AG04450 (cell line): ENCODE data around the gene CCDC117. TPM values are rescaled to one million over a fixed set of nuclear protein-coding genes. Genes with fewer than 3 reads are reported as not detected.

Experiments
- CTCF ChIA-PET: fragments of 300-600, 350-600 bp; formaldehyde crosslinking; extraction: SDS; loops from one replicate; lab custom pipeline; 2022; ENCODE audit warnings: antibody characterized with exemption, inconsistent platforms; lab: Charles Lee
- POLR2A ChIA-PET: fragments of 350-600 bp; formaldehyde crosslinking; extraction: SDS; loops from one replicate; lab custom pipeline; 2021; ENCODE audit warnings: antibody characterized with exemption, inconsistent platforms; lab: Yijun Ruan, JAX
- DNase-seq: peaks from one replicate; pipeline ENCODE4 v3.0.0-alpha.2; 2011; ENCODE audit warnings: low read depth, low spot score
- H3K27ac ChIP-seq: one replicate; pipeline ENCODE4 v1.5.1; 2012; ENCODE audit warnings: low read depth, low read length, control low read depth
- H3K27me3 ChIP-seq: one replicate; pipeline ENCODE4 v1.6.0; 2012; ENCODE audit warnings: low read length; ENCODE audit not compliant: control insufficient read depth, insufficient read depth
- H3K4me3 ChIP-seq: 2 replicates; pipeline ENCODE4 v1.5.1; 2011; ENCODE audit warnings: mild to moderate bottlenecking, low read depth, low read length, control low read depth
- H3K9me3 ChIP-seq: 2 replicates; pipeline ENCODE4 v1.5.1; 2012; ENCODE audit warnings: low read length; ENCODE audit not compliant: control insufficient read depth, insufficient read depth
- polyA plus RNA-seq: library from polyadenylated mRNA; depleted of rRNA; stranded (reverse); fragments of >200 nt; gene quantifications from 2 replicates; pipeline ENCODE4 v1.2.3, GENCODE V29; 2011
- TF ChIP-seq, protein P1 (sequence below): IDR thresholded peaks from 2 replicates; pipeline ENCODE4 v1.5.1; 2011; ENCODE audit warnings: low read depth, low read length, control low read depth, inconsistent platforms

The CCDC117 gene
- polyA plus RNA-seq, 1 experiment: 24.4 TPM

DNA sequence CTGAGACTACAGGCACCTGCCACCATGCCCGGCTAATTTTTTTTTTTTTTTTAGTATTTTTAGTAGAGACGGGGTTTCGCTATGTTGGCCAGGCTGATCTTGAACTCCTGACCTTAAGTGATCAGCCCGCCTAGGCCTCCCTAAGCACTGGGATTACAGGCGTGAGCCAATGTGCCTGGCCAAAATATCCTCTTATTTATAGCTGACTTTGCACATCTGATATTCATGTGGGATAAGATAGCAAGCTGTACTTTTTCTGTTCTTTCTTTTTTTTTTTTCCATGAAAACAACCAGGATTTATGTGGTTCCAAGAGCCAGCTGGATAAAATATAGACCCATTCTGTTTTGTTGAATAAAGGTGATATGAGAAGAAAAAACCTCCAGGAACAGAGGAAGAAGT is 40.0 kb downstream of the CCDC117 start:
- ChIA-PET CTCF (interaction anchor here (1.6 to 4.1 kb wide), 2 partner anchors 17 to 228 kb away, joined by 5 to 11 read pairs; no protein-coding TSS in a partner anchor), POLR2A (interaction anchor here (2.1 kb wide), 1 partner anchor 13 kb away, joined by 7 read pairs; the partner anchor contains the start of gene XBP1)
- TF ChIP-seq, protein P1, sequence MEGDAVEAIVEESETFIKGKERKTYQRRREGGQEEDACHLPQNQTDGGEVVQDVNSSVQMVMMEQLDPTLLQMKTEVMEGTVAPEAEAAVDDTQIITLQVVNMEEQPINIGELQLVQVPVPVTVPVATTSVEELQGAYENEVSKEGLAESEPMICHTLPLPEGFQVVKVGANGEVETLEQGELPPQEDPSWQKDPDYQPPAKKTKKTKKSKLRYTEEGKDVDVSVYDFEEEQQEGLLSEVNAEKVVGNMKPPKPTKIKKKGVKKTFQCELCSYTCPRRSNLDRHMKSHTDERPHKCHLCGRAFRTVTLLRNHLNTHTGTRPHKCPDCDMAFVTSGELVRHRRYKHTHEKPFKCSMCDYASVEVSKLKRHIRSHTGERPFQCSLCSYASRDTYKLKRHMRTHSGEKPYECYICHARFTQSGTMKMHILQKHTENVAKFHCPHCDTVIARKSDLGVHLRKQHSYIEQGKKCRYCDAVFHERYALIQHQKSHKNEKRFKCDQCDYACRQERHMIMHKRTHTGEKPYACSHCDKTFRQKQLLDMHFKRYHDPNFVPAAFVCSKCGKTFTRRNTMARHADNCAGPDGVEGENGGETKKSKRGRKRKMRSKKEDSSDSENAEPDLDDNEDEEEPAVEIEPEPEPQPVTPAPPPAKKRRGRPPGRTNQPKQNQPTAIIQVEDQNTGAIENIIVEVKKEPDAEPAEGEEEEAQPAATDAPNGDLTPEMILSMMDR: no peak
- Histone ChIP-seq H3K4me3 (no peak overlapping the region), H3K27ac (no peak overlapping the region), H3K27me3 (no peaks in the 10 kb centered on the region), H3K9me3 (no peaks in the 10 kb centered on the region)
- DNase-seq: no peak

DNA sequence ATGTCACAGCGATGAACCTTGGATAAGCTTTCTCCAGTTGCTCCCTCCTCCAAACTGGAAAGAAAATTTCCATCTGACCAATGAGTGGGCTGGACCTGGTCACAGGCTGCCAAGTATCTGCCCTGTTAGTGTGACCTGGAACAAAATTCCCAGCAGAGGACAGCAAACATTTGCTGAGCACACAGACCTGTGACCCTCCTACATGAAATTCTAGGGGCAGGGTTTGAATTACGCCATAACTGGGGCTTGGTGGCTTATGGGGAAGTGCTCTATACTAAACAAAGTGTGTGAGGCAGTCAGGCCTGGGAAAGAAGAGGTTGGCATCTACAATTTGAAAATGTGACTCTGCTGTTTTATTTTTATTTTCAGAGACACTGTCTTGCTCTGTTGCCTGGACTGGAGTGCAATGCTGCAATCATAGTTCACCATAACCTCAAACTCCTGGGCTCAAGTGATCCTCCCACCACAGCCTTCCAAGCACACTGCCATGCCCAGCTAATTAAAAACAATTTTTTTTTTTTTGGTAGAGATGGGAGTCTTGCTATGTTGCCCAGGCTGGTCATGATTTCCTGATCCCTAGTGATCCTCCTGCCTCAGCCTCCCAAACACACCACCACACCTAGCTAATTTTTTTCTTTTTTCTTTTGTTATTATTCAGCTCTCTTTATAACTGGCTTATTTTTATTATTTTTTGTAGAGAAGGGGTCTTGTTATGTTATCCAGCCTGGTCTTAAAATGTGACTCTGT is 41.5 kb downstream of the CCDC117 start:
- CTCF ChIA-PET: interaction anchor here (1.3 to 4.1 kb wide), 3 partner anchors 15 to 226 kb away, joined by 5 to 11 read pairs (median 7); no protein-coding TSS in a partner anchor
- H3K27ac ChIP-seq: no peak overlapping the region
- POLR2A ChIA-PET: interaction anchor here (2.1 kb wide), 1 partner anchor 14 kb away, joined by 7 read pairs; the partner anchor contains the start of gene XBP1
- no peak for DNase-seq
- TF ChIP-seq, protein P1: no peak
- H3K4me3 ChIP-seq: no peak overlapping the region
- no peaks in the 10 kb centered on the region for H3K27me3 ChIP-seq
- H3K9me3 ChIP-seq: no peaks in the 10 kb centered on the region

DNA sequence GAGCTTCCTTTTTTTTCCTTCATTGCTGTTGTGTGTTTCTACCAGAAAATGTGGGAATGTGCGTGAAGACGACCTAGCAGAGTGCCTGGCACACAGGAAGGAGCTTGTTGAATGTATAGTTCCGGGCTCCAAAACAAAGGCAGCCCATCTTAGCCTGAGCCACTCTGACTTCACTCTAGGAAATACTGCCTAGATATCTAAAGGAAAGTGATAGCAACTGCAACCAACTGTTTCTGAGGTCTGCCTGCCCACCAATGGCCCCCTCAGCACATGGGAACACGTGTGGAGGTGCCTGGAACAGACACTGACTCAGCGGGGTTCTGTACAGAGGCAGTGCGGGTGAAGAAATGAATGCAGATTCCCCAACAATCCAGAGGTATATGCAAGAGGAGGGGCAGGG is 42.6 kb downstream of the CCDC117 start:
- Histone ChIP-seq H3K27me3 (no peaks in the 10 kb centered on the region), H3K9me3 (no peaks in the 10 kb centered on the region), H3K4me3 (no peak overlapping the region), H3K27ac (no peak overlapping the region)
- ChIA-PET POLR2A (no interaction called here), CTCF (interaction anchor here (1.1 to 1.8 kb wide), 3 partner anchors 14 to 214 kb away, joined by 3 to 7 read pairs (median 5); no protein-coding TSS in a partner anchor)
- TF ChIP-seq, protein P1: no peak
- DNase-seq: no peak

DNA sequence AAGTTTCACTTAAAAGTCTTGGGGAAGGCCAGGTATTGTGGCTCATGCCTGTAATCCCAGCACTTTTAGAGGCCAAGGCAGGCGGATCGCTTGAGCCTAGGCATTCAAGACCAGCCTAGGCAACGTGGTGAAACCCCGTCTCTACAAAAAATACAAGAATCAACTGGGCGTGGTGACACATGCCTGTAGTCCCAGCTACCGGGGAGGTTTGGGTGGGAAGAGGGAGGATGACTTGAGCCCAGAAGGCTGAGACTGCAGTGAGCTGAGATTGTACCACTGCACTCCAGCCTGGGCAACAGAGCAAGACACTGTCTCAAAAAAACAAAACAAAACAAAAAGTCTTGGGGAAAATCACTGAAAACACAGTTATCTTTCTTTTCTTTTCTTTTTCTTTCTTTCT is 43.2 kb downstream of the CCDC117 start:
- H3K9me3 ChIP-seq: no peaks in the 10 kb centered on the region
- no peak overlapping the region for H3K27ac ChIP-seq
- TF ChIP-seq, protein P1: no peak
- ChIA-PET CTCF (interaction anchor here (1.1 kb wide), 1 partner anchor 32 kb away, joined by 3 read pairs; no protein-coding TSS in a partner anchor), POLR2A (interaction anchor here (0.7 kb wide), 1 partner anchor 209 kb away, joined by 6 read pairs; no protein-coding TSS in a partner anchor)
- no peaks in the 10 kb centered on the region for H3K27me3 ChIP-seq
- H3K4me3 ChIP-seq: no peak overlapping the region
- DNase-seq: no peak

DNA sequence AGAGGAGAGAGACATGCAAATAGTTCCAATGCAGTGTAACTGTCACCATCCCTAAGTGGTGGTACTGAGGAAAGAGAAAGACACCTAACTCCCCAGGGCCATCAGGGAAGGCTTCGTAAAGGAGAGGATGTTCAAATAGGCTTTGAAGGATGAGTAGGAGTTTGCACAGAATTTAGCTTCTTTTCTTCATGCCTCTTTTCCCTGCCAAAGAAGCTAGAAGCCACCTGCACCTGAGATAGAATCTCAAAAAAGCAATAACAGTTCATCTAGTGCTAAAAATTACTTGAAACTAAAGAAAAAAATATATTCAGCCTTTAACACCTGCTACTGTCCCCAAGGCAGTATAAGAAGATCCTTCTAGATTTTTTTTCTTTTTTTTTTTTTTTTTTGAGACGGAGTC is 44.6 kb downstream of the CCDC117 start:
- no peak for DNase-seq
- Histone ChIP-seq H3K27me3 (no peaks in the 10 kb centered on the region), H3K27ac (no peak overlapping the region), H3K4me3 (no peak overlapping the region), H3K9me3 (no peaks in the 10 kb centered on the region)
- TF ChIP-seq, protein P1: no peak
- ChIA-PET POLR2A (no interaction called here), CTCF (interaction anchor here (1.0 kb wide), 1 partner anchor 12 kb away, joined by 3 read pairs; no protein-coding TSS in a partner anchor)
